CD4-positive, alpha-beta T cell treated with Interleukin-4 for 1 hour (primary cell): ENCODE data around the gene NAB2.
"Not testable (repeated sequence)": the region's sequence is repeated elsewhere in the genome, so short reads cannot be mapped to it uniquely, and the experiment has no call there.

Experiments used
- DNase-seq, 2 donors: peaks; one replicate each; pipeline ENCODE4 v3.0.0-alpha.2; 2020 to 2022

The NAB2 gene

DNA sequence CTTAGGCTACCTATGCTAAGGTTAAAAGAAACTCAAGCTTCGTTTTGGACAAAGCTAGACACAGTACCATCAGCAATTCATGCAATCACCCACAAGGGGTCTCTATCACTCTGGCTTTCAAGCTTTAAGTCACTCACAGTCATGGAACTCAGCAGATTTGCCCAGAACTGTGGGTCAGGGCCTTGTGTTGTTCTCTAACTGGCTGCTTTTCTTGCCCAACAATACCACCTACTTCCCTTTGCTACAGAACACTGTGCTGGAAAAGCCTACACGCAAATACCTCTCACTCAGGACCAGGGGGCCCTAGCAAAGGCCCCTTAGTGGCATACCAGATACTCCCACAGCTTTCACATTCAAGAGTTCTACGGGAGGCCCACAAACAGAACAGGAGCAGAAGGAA lies 19.4 kb upstream of the NAB2 start:
- peak; percentile 82 to 86 for DNase-seq

DNA sequence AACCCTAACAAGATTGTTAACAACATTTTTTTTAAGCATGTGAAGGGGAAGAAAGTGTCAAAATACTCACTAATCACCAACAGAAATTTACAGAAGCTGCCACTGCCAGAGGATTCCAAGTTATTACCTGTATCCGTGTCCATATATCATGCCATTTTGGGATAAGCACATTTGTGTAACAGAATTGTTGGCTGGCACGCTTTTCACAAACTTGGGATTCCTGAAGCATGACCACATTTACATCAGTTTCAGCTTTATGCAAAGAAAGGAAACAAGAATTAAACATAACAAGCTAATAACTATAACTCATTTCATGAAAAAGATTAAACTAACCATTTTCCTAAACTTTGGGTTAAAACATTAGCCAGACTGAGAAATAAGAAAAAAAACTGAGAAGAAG lies 16.3 kb upstream of the NAB2 start:
- no peak for DNase-seq

DNA sequence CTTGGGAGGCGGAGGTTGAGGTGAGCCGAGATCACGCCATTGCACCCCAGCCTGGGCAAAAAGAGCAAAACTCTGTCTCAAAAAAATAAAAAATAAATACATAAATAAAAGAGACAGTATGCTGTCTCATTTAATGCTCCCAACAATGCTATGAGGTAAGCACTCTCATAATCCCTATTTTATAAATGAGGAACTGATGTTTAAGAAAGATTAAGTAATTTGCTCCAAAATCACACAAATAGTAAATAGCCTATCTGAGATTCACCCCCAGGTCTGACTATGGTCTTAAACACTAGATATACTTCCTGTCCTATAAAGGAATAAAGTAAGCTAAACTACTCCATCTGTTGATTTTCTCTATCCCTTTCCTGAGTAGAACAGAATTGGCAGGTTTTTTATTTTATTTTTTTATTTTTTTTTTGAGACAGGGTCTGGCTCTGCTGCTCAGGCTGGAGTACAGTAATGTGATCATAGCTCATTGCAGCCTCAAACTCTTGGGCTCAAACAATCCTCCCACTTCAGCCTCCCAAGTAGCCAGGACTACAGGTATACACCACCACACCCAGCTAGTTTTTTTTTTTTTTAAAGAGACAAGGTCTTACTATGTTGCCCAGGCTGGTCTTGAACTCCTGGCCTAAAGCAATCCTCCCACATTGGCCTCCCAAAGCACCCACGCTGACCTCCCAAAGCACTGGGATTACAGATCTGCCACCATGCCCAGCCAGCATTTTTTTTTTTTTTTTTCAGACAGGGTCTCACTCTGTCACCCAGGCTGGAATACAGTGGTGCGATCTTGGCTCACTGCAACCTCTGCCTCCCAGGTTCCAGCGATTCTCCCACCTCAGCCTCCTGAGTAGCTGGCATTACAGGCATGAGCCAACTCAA lies 15.1 kb upstream of the NAB2 start:
- DNase-seq: not testable (repeated sequence)

DNA sequence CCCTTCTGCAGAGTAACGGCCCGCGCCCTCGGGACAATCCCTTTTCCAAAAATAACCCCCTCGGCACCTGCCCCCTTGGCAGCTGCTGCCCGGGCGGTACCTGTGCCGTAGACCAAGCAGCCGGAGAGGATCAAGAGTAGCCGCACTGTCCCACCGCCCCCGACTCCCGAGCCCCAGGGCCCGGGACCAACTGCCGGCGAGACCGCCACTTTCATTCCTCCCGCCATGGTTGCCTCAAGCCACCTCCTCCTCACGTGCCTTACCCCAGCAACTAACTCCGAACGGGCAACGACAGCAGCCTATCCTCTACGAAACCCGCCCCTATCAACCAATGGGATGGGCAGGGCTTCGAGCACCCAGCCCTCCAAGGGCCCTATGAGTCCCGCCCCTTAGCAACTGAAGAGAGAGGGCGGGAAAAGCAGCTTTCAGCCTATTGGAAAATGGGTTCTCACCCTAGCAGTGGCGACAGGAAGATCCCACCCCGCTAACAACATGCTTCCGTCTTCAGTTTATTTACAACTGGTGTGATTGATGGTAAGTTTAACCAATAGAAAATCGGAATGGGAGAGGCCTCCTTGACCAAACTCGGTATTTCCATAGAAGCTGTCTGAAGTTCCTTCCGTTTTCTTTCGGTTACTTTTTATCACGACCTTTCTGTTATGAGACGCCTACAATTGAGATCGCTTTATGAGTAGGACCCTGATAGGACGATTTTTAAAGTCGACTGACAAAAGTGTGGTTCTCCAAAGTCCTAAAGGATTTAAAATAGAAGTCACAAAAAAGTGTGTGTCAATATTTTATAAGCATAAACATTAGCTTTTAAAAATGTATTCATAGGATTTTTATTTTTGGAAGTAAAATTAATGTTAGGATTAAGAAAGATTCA lies 10.2 kb upstream of the NAB2 start, which contains the start of gene NEMP1:
Gene NEMP1 (minus strand): TSS at position 273 of the 886 bp plus-strand sequence. CDS start 46 bp downstream, at position 227.
- peak; percentile 100 for DNase-seq

DNA sequence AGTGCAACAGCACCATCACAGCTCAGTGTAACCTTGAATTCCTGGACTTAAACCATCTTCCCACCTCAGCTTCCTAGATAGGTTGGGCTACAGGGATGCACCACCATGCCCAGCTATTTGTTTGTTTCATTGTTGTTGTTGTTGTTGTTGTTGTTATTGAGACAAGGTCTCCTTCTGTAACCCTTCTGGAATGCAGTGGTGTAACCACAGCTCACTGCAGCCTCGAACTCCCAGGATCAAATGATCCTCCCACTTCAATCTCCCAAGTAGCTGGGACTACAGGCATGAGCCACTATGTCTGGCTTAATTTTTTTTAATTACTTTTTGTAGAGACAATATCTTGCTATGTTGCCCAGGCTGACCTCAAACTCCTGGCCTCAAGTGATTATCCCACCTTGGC lies 9.1 kb upstream of the NAB2 start:
- no peak for DNase-seq

DNA sequence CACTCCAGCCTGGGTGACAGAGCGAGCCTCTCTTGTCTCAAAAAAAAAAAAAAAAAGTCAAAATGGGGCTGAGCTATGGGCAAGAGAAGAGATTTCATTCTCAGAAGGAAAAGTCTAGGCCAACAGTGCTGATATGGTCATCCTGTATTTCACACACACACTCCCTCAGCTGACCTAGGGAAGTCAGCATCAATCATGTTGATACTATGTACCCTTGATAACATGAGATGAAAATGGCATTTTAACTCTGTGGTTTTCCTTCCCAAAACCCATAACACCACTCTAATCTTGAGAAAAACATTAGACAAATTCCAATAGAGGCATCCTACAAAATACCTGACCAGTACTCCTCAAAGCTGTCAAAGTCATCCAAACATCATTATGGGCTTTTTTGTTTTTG lies 8.1 kb upstream of the NAB2 start:
- DNase-seq: no peak

GRCh38 chr12:57085999-57086492 lies 2.9 kb upstream of the NAB2 start:
- DNase-seq: no peak

- DNase-seq: peak; percentile 59 to 61
Measured at GRCh38 chr12:57086493-57087009, 2.4 kb upstream of the NAB2 start.

DNA sequence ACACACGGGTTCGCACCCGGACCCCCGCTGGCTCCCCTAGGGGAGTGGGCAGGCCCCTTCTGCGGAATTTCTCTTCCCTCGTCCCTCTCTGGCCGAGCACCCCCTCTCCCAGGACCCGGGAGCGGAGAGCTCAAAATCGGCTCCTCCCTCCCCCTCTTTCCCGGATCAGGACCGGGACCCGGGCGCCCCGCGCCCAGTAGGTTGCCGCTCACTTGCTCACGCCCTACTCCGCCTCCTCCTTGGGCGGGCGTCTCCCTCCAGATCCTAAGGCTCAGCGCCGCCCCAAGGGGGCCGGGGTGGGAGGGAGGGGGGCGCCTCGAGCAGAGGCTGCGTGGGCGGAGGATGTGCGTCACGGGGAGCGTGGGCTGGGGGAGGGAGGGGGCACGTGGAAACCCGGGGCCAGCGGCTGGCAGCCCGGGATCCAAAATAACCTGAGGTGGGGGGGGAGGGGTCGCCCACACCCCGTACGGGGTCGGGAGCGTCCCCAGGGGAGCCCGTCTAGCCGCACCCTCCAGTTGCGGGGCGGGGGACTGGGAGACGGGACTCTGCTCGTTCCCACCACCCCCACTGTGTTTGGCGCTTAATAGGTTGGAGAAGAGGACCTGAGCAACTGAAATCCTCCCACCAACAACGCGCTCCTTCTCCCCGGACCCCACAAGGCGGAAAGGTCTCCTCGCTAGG lies 1.8 kb upstream of the NAB2 start:
- DNase-seq: peak; percentile 92

DNA sequence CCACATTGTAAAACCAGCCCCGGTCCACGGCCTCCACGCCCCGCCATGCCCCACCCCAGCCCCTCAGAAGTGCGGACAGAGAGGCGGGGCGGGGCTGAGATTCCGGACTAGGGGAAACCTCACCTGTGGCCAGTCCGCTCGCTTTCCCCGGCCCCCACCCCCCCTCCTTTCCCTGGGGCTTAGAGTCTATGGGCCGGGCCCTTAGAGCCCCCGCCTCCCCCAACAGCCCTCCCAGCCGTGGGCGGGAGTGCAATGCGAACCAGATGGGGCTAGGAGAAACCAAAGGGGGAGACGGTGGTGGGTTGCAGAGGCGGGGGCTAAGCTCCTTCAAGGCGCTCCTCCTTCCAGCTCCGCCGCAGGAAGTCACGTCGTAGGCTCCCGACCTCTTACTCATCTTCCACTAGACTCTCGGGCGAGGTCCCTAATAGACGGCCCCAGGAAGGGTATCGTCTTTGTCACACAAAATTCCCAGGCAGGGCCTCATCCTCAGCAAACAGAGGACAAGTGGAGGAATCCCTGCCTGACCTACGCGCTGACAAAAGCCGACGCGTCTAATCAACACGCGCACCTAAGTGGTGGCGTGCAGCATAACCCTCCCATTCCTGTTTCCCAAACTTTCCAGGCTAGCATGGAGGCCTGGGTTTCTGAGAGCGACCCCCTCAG lies 1.1 kb upstream of the NAB2 start:
- DNase-seq: peak; percentile 79 to 80

- DNase-seq: peak; percentile 35 to 47
Measured at GRCh38 chr12:57089271-57090245, 644 bp downstream of the NAB2 start.

GRCh38 chr12:57090490-57090889 lies 1.6 kb downstream of the NAB2 start:
- DNase-seq: no peak

- no peak for DNase-seq
Measured at GRCh38 chr12:57090924-57091637, 2.2 kb downstream of the NAB2 start.

- no peak for DNase-seq
Measured at GRCh38 chr12:57091638-57092528, 3.0 kb downstream of the NAB2 start.

GRCh38 chr12:57092529-57092862 lies 3.6 kb downstream of the NAB2 start:
- no peak for DNase-seq

GRCh38 chr12:57092876-57093414 lies 4.0 kb downstream of the NAB2 start:
- no peak for DNase-seq

- peak; percentile 64 to 66 for DNase-seq
Measured at GRCh38 chr12:57093415-57094207, 4.7 kb downstream of the NAB2 start.
